ENCODE data around the gene CNST. TPM values are rescaled to one million over a fixed set of nuclear protein-coding genes. Genes with fewer than 3 reads are reported as not detected.

CNST gene
- total RNA-seq, 4 donors from 2014 or later, result 21.2 to 31.2 (median 28.4) TPM

DNA sequence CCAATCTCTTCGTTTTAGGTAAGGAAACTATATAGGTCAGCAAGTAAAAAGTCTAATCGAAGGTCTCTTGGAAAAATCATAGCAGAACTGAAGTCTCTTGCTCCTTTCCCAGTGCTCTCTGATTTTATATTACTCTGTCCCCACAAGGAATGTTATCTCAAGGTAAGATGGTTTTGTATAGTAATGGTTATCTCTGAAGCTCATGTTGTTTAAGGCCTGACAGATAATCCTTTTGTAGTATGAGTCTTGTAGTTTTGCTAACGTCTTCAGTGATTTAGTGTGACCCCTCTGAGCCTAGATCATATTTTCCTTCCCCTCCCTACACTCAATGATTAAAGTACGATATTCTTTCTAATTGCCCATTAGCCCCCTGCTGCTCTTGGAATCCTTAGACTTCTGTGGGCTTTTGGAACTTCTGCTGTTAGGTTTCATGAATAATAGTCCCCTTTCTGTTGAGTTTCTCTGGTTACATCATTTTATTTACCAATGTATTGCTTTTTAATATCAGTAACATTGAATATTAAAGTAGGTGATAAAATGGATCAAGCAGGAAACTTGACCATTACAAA lies 52.1 kb downstream of the CNST start:
- intact Hi-C loops (cut with DNase I; ENCODE audit: low total_unique reads), result no loop called here
- DNase-seq (ENCODE audit: low spot score in 2 of 2), result no peak
- WGBS, 2 donors, result 82 to 84% methylated on average over 4 of the region's 4 CpGs
- H3K4me3 ChIP-seq (ENCODE audit: low read depth, poor library complexity, severe bottlenecking), result no peak overlapping the region
- TF ChIP-seq, protein P1, sequence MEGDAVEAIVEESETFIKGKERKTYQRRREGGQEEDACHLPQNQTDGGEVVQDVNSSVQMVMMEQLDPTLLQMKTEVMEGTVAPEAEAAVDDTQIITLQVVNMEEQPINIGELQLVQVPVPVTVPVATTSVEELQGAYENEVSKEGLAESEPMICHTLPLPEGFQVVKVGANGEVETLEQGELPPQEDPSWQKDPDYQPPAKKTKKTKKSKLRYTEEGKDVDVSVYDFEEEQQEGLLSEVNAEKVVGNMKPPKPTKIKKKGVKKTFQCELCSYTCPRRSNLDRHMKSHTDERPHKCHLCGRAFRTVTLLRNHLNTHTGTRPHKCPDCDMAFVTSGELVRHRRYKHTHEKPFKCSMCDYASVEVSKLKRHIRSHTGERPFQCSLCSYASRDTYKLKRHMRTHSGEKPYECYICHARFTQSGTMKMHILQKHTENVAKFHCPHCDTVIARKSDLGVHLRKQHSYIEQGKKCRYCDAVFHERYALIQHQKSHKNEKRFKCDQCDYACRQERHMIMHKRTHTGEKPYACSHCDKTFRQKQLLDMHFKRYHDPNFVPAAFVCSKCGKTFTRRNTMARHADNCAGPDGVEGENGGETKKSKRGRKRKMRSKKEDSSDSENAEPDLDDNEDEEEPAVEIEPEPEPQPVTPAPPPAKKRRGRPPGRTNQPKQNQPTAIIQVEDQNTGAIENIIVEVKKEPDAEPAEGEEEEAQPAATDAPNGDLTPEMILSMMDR (IDR thresholded peaks at IDR 0.05), result no peak
- TF ChIP-seq POLR2A (IDR thresholded peaks at IDR 0.05), result no peak

DNA sequence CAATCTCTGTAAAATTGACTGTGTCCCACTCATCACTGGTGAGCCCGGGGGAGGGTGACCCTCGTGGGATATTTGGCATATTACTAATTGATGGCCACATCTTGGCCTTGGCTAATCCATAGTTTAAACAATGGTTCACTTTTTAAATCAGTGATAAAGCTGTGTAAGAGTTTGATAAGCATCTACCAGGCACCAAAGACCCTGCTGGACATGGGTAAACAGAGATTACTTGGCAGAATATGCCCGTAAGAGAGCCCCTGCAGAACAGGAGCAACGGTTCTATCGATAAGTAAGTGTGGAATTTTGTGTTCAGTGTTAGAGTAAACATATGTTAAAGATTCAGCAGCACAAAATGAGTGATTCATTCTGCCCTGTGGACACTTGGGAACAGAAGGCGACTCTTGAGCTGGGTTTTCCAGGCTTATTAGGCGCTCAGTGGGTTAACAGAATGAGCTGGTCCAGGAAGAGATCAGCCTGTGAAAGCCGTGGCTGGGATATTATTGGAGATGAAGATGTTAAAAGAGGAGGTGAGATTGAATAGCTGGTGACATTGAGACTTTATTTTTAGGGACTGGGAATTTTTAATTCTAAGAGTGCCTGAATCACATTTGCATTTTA lies 55.9 kb downstream of the CNST start:
- intact Hi-C loops (cut with DNase I; ENCODE audit: low total_unique reads), result no loop called here

DNA sequence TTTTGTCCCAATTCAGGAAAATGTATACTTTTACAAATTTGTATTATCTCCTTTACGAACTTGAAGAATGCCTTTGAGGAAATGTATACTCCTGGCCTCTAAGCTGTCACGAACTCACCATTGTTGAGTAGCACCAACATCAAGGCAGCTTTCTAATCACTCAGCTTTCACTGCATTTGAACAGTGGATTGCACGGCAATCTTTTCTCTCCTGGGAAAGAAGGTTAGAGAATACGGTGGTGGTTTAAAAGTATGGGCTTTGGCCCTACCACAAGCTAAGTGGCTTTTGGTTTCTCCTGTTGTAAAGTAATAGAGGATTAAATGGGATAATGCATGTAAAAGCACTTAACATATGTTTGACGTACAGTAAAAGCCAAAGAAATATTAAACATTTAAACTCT lies 57.8 kb downstream of the CNST start:
- 94 to 96% methylated on average over 5 of the region's 5 CpGs for WGBS, 2 donors
- intact Hi-C loops (cut with DNase I; ENCODE audit: low total_unique reads), result no loop called here
- H3K4me3 ChIP-seq (ENCODE audit: low read depth, poor library complexity, severe bottlenecking), result no peak overlapping the region
- TF ChIP-seq, protein P1 (IDR thresholded peaks at IDR 0.05), result no peak
- no peak for TF ChIP-seq POLR2A (IDR thresholded peaks at IDR 0.05)
- DNase-seq (ENCODE audit: low spot score in 2 of 2), result no peak

More for the DNA sequence above, 55.9 kb downstream of the CNST start:
- DNase-seq (ENCODE audit: low spot score in 2 of 2), result no peak
- WGBS, 2 donors, result 87% methylated on average over 8 of the region's 8 CpGs
- TF ChIP-seq, protein P1 (IDR thresholded peaks at IDR 0.05), result no peak
- no peak for TF ChIP-seq POLR2A (IDR thresholded peaks at IDR 0.05)
- H3K4me3 ChIP-seq (ENCODE audit: low read depth, poor library complexity, severe bottlenecking), result no peak overlapping the region

DNA sequence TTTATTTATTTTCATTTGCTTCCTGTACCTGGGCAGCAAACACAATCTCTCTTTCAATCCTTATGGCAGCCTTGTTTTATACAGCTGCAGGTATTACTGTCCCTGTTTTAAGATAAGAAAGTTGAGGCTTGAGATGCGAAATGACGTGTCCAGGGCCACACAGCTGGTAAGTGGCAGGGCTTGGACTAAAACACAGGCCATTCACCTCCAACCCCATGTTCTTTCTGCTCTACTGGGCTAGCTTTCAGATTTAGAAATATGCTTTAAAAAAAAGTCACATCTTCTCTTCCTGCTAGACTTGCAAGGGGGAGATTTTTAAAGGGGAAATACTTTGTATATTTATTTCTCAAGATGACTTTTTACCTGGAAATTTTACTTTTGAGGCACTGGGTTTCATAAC lies 62.8 kb downstream of the CNST start:
- no peak for TF ChIP-seq POLR2A (IDR thresholded peaks at IDR 0.05)
- TF ChIP-seq, protein P1 (IDR thresholded peaks at IDR 0.05), result no peak
- WGBS, 2 donors, result 91 to 94% methylated on average over 2 of the region's 2 CpGs
- no peak for DNase-seq (ENCODE audit: low spot score in 2 of 2)

DNA sequence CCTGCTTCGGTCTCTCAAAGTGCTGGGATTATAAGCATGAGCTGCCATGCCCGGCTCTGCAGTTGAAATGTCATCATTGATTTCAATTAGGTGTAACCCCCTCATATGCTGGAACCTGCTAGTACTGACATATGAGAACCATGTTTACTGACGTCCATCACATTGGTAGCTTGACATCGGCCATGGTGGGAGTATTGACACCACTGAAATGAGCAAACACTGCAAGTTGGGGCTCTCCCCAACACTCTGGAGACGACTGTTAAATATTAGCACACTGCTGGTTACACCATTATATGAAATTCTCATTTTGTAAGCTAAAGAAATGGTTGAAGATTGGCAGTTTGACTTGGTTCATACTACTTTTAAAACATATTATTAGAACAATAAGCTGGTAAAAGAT lies 63.7 kb downstream of the CNST start:
- DNase-seq (ENCODE audit: low spot score in 2 of 2), result no peak
- 85 to 96% methylated on average over 5 of the region's 5 CpGs for WGBS, 2 donors
- intact Hi-C loops (cut with DNase I; ENCODE audit: low total_unique reads), result loop anchor here (10.0 kb wide), 1 partner anchor 295 kb away; no protein-coding TSS in a partner anchor
- no peak overlapping the region for H3K4me3 ChIP-seq (ENCODE audit: low read depth, poor library complexity, severe bottlenecking)
- TF ChIP-seq, protein P1 (IDR thresholded peaks at IDR 0.05), result no peak
- no peak for TF ChIP-seq POLR2A (IDR thresholded peaks at IDR 0.05)

More for the DNA sequence above, 62.8 kb downstream of the CNST start:
- no peak overlapping the region for H3K4me3 ChIP-seq (ENCODE audit: low read depth, poor library complexity, severe bottlenecking)
- intact Hi-C loops (cut with DNase I; ENCODE audit: low total_unique reads), result no loop called here

All from lower leg skin (tissue), 4 donors.